HL-60/S4 (cell line): ENCODE results near the gene ACSF3.

Experiments
- in situ Hi-C: fragments of 300-500 bp; cut with MboI; formaldehyde crosslinking; loops from 2 replicates; pipeline ENCODE4 v1.14.3; 2022; ENCODE audit warnings: low sequenced_read_pairs

ACSF3 gene

DNA sequence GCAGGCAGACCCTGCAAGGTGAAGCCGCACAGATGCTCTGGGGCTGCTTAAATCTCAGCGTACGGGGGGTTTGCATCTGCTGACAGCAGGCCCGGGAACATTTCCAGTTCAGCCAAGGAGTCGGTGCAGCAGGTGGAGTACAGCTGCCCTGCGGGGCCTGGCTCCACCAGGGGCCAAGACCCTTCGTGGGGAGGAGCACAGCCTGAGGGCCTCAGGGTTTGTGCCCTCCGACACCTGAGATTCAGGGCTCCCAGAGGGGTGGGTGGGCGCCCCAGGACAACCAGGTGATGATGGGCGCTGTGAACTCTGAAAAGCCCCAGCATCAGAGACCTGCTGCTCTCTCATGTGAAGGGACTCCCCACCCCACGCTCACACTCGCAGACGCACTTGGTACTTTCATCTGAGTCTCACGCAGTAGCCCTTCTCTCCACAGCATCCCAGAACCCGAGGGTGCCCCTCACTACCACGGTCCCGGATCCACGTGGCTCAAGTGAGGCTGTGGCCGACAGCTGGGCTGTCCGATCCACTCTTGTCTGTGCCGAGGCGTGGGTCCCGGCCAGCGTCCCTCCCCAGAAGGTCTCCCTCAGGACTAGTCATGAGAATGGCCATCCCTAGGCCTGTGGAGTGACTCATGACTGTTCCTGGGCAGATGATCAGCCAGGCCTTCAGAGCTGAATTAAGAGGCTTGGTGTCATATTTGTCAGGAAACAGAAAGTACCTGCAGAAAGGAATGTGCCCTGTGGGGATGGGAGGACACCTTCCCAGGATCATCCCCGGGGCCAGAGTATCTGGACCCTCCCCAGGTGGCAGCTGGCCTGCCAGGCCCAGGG is 29.6 kb downstream of the ACSF3 start:
- in situ Hi-C loops, result no loop called here

DNA sequence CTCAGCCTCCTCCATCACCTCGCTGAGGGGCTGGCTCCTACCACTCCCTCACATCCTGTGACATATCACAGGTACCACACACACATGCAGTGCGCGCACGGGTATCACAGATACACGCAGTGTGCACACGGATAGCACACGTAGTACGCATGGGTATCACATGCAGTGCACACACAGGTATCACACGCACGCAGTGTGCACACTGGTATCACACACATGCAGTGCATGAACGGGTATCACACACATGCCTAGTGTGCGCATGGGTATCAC is 30.1 kb downstream of the ACSF3 start:
- in situ Hi-C loops, result no loop called here

DNA sequence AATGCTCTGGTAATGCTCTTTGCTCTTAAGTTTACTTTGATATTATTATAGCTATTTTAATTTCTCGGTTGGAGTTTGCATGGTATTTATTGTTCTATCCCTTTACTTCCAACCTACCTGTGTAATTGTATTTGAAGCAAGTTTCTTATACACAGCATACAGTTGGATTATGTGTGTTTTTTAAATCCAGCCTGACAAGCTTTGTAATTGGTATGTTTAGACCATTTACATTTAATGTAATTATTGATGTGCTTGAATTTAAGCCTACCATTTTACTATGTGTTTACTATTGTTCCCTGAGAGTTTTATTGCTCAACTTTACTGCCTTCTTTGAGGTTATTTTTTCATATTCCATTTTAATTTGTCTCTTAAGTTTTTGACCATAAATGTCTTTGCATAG is 35.7 kb downstream of the ACSF3 start:
- in situ Hi-C loops, result no loop called here

DNA sequence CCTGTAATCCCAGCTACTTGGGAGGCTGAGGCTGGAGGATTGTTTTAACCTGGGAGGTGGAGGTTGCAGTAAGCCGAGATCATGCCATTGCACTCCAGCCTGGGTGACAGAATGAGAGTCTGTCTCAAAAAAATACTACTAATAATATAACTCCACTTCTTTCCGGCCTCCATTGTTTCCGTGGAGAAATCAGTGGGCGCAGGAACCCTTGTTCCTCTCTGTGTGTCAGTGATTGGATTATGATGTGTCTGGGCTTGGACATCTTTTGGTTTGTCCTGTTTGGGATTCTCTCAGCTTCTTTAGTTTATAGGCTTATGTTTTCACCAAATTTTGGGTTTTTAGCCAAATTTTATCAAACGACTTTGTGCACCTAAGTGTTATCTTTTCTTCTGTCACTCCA is 36.8 kb downstream of the ACSF3 start:
- in situ Hi-C loops, result no loop called here

DNA sequence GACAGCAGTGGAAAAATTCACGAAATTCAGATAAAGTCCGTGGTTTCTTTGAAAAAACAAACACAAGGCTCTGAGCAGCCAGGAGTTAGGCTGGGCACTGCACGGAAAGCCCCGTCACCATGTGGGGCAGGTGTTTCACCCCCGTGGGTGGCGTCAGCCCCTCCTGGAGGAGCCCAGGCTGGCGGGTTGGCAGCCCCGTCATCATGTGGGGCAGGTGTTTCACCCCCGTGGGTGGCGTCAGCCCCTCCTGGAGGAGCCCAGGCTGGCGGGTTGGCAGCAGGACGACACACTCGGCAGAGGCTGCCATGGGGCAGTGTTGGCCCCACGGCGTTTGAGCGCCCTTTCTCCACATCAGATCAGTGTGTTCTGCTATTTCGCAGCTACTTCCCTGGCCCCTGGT is 38.1 kb downstream of the ACSF3 start:
- in situ Hi-C loops, result no loop called here

DNA sequence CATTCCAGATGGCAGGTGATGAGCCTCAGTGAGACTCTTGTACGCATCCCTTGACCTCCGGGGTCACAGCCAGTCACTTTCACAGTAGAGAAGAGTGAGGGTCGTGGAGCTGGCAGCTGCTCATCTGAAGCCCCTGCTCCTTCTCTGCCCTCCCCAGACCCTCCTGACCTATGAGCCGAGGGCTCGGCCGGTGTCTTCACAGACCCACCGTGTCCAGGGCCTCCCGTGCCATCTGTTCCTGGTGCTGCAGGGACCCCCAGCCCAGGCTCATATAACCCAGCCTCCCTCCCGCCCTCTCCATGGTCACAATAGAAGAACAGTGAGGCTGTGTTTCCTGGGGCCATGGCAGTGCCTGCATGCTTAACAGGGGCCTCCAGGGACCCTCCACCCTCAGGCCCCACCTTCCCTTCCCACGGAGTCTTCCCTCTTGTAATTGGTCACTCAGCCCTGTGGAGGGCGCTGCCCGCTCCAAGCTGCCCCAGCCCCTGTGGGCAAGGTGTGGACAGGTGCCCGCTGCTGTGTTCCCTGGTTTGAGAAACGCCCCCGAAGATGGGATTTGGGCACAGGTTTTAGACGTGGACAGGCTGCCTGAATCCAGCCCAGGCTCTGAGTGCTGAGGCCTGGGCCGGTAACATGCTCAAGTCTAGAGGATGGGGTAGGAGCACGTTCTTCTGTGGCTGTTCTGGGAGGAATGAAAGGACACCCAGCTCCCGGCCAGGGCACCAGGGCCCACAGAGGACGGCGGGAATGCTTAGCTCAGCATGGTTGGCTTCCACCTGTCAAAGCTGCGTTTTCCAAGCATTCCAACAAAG is 38.7 kb downstream of the ACSF3 start:
- in situ Hi-C loops, result no loop called here

DNA sequence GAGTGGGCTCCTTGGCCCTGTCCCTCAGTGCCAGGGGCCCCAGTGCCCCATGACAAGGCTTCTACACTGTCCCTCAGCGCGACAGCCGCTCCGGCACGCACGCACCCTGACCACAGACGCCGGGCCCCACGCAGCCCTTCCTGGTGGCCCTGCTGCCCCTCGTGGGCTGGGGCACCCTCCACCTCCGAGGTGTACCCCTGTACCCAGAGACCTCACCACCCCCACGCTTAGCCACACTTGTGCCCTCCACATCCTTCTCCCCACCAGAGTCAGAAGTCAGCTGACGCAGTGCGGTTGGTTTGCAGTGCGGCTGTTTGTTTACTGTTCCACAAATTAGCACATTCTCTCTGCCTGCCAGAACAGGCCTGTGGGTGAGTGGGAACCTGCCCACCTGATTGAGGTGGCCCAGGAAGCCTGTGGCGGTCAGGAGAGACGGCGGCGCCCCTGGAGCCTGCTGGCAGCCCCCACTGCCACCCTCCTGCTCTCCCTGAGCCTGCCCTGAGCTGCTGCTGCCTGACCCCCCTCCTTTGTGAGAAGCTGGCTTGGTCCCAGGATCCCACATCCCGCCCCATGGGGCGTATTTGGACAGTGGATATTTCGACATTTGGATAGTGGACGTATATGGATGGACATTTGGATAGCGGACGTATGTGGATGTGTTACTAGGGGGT is 39.9 kb downstream of the ACSF3 start:
- in situ Hi-C loops, result no loop called here

DNA sequence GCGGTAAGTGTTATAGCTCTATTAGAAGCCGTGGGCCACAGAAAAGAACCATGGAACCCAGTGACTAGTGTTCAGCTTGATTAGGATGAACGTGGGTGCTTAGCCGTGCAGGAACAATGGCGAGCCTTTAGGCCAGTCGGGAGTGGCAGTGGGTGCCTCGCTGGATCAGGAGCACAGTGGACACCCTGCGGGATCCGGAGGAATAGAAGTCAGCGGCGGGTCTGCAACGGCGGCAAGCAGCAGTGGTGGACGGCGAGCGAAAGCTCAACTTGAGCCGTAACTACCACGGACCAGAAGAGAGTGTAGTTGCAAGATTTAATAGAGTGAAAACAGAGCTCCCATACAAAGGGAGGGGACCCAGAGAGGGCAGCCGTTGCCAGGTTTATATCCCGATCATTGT is 40.6 kb downstream of the ACSF3 start:
- in situ Hi-C loops, result no loop called here

DNA sequence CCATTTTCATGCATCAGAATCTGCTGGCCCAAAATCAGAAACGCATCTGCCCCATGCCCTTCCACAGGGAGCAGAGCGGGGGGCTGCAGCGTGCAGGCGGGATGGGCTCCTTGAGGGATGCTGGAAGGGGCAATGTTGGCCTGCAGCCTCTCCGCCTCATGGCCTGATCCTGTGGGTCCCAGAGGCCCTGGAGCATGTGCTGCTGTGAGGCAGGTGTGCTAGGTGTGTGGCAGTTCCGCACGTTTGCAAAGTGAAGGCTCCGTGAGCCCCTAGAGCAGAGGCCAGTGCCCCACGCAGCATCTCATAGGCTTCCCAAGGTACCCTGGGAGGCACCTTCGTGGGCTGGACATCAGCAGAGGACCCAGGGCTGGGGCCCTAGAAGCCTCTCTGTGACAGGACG is 41.5 kb downstream of the ACSF3 start:
- in situ Hi-C loops, result no loop called here

DNA sequence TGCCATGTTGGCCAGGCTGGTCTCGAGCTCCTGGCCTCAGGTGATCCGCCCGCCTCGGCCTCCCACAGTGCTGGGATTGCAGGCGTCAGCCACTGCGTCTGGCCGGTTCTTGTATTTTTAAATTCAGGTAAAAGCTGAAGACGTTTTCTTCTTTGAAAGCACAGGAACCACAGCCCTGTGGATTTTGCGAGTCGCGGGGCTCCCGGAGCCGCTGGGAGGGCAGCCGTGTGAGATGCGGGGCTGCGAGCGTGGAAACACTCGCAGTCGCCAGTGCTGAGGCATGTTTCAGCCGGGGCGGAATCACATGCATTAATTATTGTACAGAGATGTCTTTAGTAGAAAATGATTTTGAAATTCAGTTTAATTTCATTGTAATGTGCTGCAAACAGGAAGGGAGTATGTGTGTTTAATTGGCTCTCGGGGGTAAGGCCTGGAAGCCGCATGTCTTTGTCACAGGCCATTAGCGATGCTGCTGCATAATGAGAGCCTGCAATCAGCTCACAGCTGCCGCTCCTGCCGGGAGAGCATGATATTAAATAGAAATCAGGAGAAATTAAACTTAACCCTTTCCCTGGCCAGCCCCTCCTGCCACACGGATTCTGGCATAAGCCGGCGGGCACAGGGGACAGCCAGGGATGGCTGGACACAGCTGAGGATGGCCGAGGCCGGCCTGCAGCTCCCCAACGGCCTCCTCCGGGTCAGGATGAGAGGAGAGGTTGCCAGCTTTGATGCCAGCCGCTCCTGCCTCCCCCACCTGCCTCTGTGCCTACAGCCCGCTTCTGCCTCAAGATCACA is 42.5 kb downstream of the ACSF3 start:
- in situ Hi-C loops, result no loop called here

DNA sequence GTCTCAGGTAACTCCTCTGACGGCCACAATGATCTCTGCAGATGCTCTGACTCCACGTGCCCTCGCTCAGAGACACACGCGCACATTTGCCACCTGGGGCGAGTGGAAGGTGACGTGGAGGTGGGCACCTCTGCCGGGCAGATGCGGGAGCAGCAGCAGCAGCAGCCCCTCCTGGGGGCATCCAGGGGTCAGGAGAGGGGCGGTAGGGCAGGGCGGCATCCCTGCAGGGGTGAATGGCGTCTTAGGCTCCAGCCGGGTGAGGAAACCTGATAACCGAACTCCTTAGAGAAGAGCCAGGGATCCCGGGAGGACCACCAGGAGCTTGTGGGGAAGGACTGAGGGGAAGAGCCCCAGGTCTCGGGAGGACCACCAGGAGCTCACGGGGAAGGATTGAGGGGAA is 43.3 kb downstream of the ACSF3 start:
- in situ Hi-C loops, result no loop called here

DNA sequence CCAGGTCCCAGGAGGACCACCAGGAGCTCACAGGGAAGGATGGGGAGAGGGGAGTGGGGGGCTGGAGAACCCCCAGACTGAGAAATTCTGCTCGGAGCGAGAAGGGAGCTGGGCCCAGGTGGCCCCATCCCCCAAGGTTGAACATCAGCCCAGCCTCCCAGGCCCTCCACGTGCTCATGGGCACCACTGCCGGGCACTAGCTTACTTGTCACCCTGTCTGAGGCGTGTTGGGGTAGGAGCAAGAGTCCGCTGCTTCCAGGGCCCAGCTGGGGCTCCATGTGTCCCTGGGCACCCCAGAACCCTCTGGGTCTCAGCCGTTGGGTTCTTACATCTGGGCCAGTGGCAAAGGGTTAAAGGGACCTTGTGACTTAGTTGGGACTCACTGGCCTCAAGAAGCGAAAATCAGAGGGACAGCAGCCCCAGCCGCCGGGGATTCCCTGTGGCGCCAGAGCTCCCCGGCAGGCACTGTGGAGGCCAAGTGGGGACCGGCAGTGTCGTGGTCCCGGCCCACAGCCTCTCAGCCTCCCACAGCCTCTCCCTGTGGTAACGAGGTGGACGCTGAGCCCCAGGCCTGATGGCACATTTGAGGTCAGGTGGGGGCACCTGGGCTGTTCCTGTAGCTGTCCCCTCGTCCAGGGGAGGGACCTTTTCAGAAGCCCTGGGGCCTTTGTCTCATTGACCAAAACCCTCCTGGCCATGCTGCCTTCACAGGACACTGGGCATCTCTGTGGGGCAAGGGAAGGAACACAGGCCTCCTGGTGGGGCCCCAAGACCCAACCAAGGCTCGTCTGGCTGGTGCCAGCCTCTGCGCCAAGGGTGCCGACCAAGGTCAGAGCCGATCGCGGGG is 44.2 kb downstream of the ACSF3 start:
- in situ Hi-C loops, result no loop called here

DNA sequence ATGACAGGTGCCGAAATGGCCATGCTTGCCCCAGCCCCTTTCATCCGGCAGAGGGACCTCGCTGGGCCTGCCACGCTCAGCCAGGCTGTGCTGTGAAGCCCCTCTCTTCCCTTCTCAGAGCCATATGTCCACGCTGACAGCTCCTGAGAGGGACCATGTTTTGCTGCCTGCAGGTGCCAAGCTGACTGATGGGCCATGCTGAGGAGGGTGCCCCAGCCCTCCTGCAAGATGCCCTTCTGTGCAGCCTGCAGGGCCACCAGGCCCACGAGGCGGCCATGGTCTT is 44.8 kb downstream of the ACSF3 start:
- in situ Hi-C loops, result no loop called here

DNA sequence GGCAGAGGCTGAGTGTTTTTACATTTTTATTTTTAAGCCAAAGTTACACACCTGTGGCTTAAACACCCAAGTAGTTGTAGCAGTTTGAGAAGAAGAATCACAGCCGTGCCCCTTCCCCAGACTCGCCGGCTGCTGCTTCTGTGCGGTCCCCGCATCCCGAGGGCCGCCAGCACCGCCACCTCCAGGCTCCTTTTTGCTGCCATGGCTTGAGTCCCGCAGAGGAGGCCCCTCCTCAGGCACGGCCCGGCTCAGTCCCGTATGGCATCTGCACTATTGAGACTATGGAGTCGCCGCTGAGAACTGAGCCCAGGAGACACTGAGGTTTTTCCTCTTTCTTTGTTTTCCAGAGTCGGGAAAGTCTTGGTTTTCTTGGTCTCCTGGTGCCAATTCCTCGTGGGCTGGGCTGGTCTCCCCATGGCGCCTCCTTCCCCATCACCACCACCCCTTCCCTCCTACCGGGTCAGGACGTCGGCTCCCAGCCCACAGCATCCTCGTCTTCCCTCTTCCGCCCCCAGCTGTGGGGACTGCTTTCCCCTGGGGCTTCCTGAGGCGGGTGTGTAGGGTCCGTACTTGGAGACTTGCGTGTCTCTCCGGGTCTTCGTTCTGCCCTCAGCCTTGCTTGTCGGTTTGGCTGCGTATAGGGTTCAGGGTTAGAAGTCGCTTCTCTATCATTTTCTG is 45.3 kb downstream of the ACSF3 start:
- in situ Hi-C loops, result no loop called here

DNA sequence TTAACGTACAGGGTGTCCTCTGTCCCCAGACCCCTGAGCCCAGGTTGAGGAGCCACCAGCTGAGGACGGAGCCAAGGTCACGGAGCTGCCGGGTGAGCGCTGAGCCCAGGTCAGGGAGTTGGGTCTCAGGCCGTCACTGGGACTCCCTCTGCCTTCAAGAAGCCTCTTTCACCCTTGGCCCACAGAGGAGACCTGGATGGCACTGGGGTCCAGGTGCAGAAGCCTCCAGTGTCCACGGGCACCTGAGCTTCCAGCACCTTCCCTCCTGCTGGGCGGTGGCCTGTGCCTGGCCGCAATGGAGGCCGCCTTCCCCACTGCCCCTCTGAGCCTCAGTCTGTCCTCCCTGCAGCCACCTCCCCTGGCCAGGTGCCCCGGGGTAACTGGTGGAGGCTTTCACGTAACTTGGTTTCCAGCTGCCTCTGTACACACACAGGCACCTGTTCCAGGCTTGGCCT is 46.3 kb downstream of the ACSF3 start:
- in situ Hi-C loops, result no loop called here

DNA sequence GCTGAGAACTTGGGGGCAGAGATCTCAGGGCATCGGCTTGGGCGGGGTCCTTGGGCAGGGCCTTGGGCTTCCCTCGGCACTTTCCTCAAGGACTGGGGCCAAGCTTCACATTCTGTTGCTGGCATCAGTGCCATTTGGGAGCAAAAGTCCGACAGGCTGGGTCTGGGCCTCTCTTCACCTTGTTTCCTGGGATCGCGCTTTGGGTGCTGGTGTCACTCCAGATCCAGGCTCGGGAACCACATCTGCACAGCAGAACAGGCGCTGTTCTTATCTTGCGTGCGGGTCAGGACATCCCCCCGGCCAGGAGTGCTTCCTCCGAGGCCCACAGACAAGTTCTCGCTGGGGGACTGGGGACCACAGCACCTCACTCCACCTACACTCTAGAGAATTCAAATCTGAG is 46.7 kb downstream of the ACSF3 start:
- in situ Hi-C loops, result no loop called here

DNA sequence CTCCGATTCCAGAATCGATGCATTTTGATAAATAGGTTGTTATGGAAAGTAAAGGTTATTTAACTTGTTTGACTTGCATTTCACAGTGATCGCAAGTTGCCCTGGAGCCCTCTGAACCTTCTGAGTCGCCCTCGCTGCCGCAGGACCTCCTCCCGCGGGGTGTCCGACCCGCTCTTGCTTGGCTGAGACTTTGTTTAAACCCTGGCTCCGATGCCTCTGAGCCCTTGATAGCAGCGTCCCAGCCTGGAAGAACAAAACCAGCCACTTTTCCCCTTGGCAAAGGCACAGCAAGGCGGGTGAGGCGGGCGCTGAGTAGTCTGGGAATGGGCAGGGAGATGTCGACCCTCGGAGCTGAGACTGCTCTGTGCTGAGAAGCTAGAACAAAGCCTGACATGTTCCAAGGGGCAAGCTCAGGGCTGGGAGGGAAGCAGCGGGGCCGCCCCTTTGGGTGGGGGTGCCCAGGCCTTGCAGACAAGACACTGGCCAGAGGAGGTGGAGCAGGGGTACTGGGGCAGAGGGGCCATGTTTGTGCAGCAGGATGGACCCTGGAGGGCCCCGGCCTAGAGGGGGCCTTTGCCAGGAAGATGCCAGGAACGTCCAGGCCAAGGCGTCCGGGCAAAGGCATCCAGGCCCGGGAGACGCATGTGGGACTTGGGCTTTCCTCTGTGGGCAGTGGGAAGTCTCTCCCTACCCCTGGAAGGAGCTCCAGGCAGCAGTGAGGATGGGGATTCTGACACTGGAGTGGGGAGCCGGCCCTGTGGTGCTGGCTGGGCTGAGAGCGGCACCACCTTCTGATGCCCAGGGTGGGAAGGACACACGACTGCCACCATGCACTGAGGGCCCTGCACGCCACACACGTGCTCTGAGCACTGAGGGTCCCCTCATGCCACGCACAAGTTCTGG is 47.6 kb downstream of the ACSF3 start:
- in situ Hi-C loops, result no loop called here

DNA sequence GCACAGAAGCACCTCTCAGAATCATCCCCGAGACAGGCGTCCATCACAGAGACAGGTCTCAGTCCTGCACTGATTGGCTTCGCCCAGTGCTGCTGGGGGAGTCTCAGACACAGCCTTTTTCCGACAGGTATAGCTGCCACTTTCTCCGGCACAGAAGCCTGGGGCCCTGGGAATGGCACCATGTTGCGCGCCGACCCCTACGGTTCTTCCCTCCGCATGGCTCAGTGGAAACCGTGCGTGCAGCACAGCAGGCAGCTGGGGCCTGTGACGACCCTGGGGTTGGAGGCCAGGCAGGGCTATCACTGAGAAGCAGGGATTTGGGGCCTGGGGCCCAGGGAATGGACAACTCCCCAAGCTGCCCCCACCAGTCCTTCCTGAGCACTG is 48.2 kb downstream of the ACSF3 start:
- in situ Hi-C loops, result no loop called here
